Fibroblast of mammary gland (primary cell): ENCODE data around the gene HSPB8.
A peak's percentile ranks its signal among the peaks of the same experiment; 100 is the strongest.

Source experiments
- DNase-seq: peaks from one replicate; pipeline ENCODE4 v3.0.0-alpha.2; 2010; ENCODE audit warnings: low read depth
- H3K4me3 ChIP-seq: 2 replicates; pipeline ENCODE4 v1.5.1; 2011; ENCODE audit warnings: low read depth, mild to moderate bottlenecking, low read length, moderate library complexity; ENCODE audit not compliant: control insufficient read depth
- TF ChIP-seq, protein P1 (sequence below): conservative IDR thresholded peaks from 2 replicates; pipeline ENCODE4 v1.5.1; 2011; ENCODE audit warnings: low read depth, low read length, inconsistent platforms; ENCODE audit not compliant: control insufficient read depth, insufficient read depth

HSPB8 gene, protein sequence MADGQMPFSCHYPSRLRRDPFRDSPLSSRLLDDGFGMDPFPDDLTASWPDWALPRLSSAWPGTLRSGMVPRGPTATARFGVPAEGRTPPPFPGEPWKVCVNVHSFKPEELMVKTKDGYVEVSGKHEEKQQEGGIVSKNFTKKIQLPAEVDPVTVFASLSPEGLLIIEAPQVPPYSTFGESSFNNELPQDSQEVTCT

DNA sequence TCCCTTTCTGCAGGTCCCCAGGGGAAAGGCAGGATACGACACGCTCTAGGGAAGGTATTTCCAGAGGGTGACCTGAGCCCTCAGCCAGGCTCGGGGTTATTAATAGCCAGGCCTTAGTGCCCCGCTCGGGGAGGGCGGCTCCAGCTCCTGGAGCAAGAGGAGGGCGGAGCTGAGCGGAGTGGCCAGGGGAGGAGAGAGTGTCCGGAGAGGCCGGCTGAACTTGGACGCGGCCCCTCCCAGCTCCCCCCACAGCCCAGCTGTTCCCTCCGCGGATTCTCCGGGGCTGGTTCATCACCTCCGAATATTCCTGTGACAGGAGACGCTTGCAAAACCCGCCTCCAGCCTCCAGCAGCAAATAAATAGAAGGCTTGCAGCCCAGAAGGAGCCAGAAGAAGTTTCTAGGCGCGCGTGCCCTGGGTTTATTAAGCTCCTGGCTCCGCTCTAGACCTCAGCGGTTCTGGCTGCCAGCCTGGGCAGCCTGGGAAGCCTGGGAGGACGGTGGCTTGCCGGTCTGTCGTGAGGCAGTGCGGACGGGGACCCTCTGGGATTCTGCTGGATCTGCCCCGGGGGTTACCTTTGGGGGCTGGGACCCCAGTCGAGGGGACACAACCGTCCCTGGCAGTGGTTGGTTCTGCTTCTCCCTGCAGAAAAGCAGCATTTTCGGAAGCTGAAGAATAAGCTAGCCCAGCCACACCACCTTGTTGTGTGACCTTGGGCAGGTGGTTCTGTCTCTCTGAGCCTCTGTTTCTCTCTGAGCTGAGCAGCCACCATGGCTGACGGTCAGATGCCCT lies at the start of gene HSPB8:
HSPB8 (plus strand) TSS at position 388 of the 791 bp plus-strand sequence; CDS start at position 770, 382 bp downstream.
- TF ChIP-seq, protein P1, sequence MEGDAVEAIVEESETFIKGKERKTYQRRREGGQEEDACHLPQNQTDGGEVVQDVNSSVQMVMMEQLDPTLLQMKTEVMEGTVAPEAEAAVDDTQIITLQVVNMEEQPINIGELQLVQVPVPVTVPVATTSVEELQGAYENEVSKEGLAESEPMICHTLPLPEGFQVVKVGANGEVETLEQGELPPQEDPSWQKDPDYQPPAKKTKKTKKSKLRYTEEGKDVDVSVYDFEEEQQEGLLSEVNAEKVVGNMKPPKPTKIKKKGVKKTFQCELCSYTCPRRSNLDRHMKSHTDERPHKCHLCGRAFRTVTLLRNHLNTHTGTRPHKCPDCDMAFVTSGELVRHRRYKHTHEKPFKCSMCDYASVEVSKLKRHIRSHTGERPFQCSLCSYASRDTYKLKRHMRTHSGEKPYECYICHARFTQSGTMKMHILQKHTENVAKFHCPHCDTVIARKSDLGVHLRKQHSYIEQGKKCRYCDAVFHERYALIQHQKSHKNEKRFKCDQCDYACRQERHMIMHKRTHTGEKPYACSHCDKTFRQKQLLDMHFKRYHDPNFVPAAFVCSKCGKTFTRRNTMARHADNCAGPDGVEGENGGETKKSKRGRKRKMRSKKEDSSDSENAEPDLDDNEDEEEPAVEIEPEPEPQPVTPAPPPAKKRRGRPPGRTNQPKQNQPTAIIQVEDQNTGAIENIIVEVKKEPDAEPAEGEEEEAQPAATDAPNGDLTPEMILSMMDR, result no peak
- peak within 1 kb of the TSS; percentile 40 for H3K4me3 ChIP-seq
- DNase-seq, result peak; percentile 88

DNA sequence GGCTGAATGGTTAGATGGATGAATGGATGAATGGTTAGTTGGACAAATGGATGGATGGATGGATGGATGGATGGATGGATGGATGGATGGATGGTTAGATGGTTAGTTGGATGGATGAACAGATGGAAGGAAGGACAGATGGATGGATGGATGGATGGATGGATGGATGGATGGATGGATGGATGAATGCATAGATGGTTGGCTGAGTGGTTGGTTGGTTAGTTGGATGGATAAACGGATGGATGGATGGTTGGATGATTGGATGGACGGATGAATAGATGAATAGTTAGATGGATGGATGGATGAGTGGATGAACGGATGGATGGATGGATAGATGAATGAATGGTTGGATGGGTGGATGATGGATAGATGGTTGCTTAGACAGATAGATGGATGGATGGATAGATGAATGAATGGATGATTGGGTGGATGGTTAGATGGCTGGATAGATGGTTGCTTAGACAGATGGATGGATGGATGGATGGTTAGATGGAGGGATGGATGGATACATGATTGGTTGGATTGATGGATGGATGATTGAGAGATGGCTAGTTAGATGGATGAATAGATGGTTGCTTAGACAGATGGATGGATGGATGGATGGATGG lies 48.8 kb upstream of the HSPB8 start:
- no peak for DNase-seq
- no peak overlapping the region for H3K4me3 ChIP-seq
- TF ChIP-seq, protein P1, result no peak

DNA sequence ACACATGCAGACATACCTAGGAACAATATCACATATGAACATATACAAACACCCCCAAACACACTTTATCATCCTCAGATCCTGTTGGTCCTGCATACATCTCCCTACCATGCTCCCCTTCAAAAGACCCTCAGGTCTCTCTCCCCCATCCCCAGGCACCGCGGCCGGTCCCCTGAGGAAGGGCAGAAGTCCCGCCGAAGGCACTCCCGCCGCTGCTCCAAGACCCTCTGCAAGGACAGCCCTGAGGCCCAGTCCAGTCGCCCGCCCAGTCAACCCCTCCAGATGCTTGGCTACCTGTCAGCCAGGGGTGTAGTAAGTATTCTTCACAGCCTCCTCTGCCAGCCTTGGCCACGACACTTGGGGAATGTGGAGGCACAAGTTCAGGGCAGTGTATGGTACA lies 48.2 kb upstream of the HSPB8 start:
- TF ChIP-seq, protein P1, result no peak
- DNase-seq, result no peak
- no peak overlapping the region for H3K4me3 ChIP-seq

DNA sequence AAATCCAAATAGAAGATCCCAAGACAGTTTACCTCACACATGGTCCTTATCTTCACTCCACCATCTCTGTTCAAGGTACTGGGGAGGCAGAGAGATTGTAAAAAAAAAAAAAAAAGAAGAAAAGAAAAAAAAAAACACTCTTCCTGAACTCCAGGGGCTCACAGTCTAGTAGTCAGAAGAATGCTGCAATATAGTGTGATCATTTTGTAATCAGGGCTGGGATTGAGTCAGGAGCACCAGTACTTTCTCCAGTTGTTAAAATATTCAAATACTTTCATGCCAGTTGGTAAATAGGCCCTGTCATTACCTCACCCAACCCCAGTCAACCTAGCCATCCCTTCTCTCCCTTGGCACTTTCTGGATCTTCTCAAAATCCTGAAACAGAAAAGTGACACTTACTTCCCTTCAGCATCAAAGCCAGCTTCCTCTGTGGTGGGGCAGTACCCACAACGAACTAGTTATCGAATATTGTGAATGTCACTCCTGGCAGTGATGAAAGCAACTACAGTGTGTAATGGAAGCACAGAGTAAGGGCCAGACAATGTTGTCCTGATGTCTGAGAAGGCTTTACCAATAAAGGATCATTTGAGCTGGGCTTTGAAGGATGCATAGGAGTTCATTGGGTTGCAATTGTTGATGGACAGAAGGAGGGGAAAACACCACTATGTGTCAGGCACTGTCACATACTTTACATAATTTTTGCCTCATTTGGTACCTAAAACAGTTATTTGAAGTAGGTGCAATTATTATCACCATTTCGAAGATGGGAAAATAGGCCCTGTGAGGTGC lies 44.3 kb upstream of the HSPB8 start:
- no peak for DNase-seq
- H3K4me3 ChIP-seq, result no peak overlapping the region
- TF ChIP-seq, protein P1, result no peak

DNA sequence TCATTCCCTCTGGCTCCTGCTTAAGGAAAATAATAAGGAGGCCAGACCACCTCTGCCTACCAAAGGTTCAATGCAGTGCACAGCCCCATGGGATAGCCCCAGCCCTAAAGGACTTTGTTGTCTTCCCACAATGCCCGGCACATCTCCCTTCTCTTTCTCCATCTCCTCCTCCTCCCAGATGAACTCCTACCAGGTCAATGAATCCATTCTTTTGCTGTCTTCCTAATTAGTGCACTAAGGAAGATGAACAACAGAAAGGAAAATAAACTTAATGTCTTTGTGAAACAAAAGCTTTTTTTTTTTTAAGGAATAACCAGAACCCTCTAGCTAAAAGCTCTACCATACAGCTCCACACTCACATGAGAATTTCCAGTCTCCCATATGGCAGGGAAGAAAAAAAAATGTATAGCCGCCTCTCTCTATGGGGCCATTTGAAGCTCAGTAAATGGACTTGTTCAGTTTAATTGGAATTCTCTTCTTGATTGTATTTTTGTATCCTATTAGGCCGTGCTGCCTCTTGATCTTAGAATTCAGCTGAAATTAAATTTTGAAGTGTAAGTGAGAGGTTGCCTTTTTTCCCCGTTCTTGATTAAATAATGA lies 41.8 kb upstream of the HSPB8 start:
- DNase-seq, result no peak
- TF ChIP-seq, protein P1, result no peak
- H3K4me3 ChIP-seq, result no peak overlapping the region

DNA sequence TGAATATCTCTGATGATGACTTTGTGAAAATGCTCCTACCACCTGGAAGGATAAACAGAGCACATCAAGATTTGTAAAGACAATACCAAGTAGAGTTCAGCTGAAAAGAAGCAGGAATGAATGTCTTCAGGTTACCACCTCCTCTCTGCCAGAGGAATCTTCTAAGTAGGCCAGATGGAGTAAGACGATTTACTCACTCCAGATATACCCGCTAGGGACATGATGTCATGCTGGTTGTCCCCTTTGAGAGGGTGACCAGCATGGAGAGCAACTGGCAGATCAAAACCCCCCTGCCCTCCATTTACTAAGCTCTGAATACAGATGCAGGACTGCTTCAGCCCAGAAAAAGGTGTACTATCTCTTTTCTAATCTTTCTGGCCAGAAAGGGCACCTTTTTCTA lies 39.3 kb upstream of the HSPB8 start:
- TF ChIP-seq, protein P1, result no peak
- DNase-seq, result no peak
- no peak overlapping the region for H3K4me3 ChIP-seq
